HepG2 (cell line): ENCODE data around the gene DAD1. TPM values are rescaled to one million over a fixed set of nuclear protein-coding genes. Genes with fewer than 3 reads are reported as not detected.

Source experiments
- ARID2 ChIP-seq: sonication (generic); formaldehyde crosslinking; IDR thresholded peaks from 2 replicates; pipeline ENCODE4 v1.8.1; 2022; ENCODE audit warnings: mild to moderate bottlenecking, missing genetic modification reagents, borderline replicate concordance
- DBP ChIP-seq: sonication (generic); formaldehyde crosslinking; IDR thresholded peaks from 2 replicates; pipeline ENCODE4 v1.4.0; 2020; ENCODE audit warnings: missing genetic modification reagents; ENCODE audit errors: not compliant biosample characterization
- DNMT1 ChIP-seq: sonication (generic); formaldehyde crosslinking; IDR thresholded peaks from 2 replicates; pipeline ENCODE4 v1.5.1; 2020; ENCODE audit warnings: mild to moderate bottlenecking, missing genetic modification reagents
- ELF1 ChIP-seq: sonication (generic); formaldehyde crosslinking; IDR thresholded peaks from 2 replicates; pipeline ENCODE4 v1.4.0; 2020; ENCODE audit warnings: missing genetic modification reagents
- GABPB1 ChIP-seq: IDR thresholded peaks from 2 replicates; pipeline ENCODE4 v1.6.1; 2016; ENCODE audit warnings: mild to moderate bottlenecking, missing genetic modification reagents, moderate library complexity, missing compliant biosample characterization
- HNRNPL ChIP-seq: fragments of 200-400 bp; formaldehyde crosslinking; IDR thresholded peaks from 2 replicates; pipeline ENCODE4 v1.6.1; 2017; ENCODE audit warnings: mild to moderate bottlenecking, low read depth, low read length
- IKZF5 ChIP-seq: IDR thresholded peaks from 2 replicates; pipeline ENCODE4 v1.6.1; 2018; ENCODE audit warnings: missing genetic modification reagents, mild to moderate bottlenecking, missing compliant biosample characterization
- LBX2 ChIP-seq: sonication (generic); formaldehyde crosslinking; IDR thresholded peaks from 2 replicates; pipeline ENCODE4 v1.5.0; 2020; ENCODE audit warnings: missing genetic modification reagents, mild to moderate bottlenecking, borderline replicate concordance
- MEIS2 ChIP-seq: sonication (generic); formaldehyde crosslinking; IDR thresholded peaks from 2 replicates; pipeline ENCODE4 v1.9.0; 2021; ENCODE audit warnings: mild to moderate bottlenecking, missing genetic modification reagents
- NFIC ChIP-seq: IDR thresholded peaks from 2 replicates; pipeline ENCODE4 v1.6.1; 2012; ENCODE audit warnings: mild to moderate bottlenecking, low read length, inconsistent platforms
- PBX3 ChIP-seq: sonication (generic); formaldehyde crosslinking; IDR thresholded peaks from 2 replicates; pipeline ENCODE4 v1.8.1; 2023; ENCODE audit warnings: missing genetic modification reagents, inconsistent platforms, borderline replicate concordance
- SRY ChIP-seq: sonication (generic); formaldehyde crosslinking; IDR thresholded peaks from 2 replicates; pipeline ENCODE4 v1.8.0; 2022; ENCODE audit warnings: mild to moderate bottlenecking, missing genetic modification reagents
- ZNF138 ChIP-seq: sonication (generic); formaldehyde crosslinking; IDR thresholded peaks from 2 replicates; pipeline ENCODE4 v1.5.0; 2020; ENCODE audit warnings: mild to moderate bottlenecking, low read depth, missing genetic modification reagents
- ZNF232 ChIP-seq: sonication (generic); formaldehyde crosslinking; IDR thresholded peaks from 2 replicates; pipeline ENCODE4 v1.4.0; 2020; ENCODE audit warnings: missing genetic modification reagents, borderline replicate concordance
- ZNF512 ChIP-seq: sonication (generic); formaldehyde crosslinking; IDR thresholded peaks from 2 replicates; pipeline ENCODE4 v1.4.0; 2020; ENCODE audit warnings: mild to moderate bottlenecking, missing genetic modification reagents
- ZNF770 ChIP-seq: sonication (generic); formaldehyde crosslinking; IDR thresholded peaks from 2 replicates; pipeline ENCODE4 v1.5.0; 2020; ENCODE audit warnings: mild to moderate bottlenecking, missing genetic modification reagents
- ZSCAN22 ChIP-seq: sonication (generic); formaldehyde crosslinking; IDR thresholded peaks from 2 replicates; pipeline ENCODE4 v1.4.0; 2020; ENCODE audit warnings: mild to moderate bottlenecking, missing genetic modification reagents
- polyA plus RNA-seq, 8 experiments: library from polyadenylated mRNA; depleted of rRNA in 3 of 8; stranded (reverse) in 7 of 8; unstranded in 1 of 8; fragments of >200 nt; fragmentation: Illumina TruSeq in 4 of 8; extraction: Trizol in 4 of 8; gene quantifications; 2 replicates each; pipeline versions ENCODE4 v1.2.1 to v1.2.3, GENCODE V29; 2011 to 2016; ENCODE audit warnings: low read depth in 4 of 8, missing spikeins in 1 of 8, mixed read lengths in 1 of 8; ENCODE audit not compliant: insufficient read depth in 1 of 8
- total RNA-seq, 5 experiments: library from RNA; depleted of rRNA; stranded (reverse); fragments of >200 nt; fragmentation: Illumina TruSeq; extraction: Trizol; gene quantifications; 2 replicates each; pipeline ENCODE4 v1.2.3, GENCODE V29; 2016; ENCODE audit warnings: low read depth in 1 of 5
- TF ChIP-seq, protein P1 (sequence below): sonication (generic); formaldehyde crosslinking; IDR thresholded peaks from 2 replicates; pipeline ENCODE4 v1.5.0; 2020; ENCODE audit warnings: missing genetic modification reagents
- TF ChIP-seq, protein P2 (sequence below): sonication (generic); formaldehyde crosslinking; IDR thresholded peaks from 2 replicates; pipeline ENCODE4 v1.4.0; 2020; ENCODE audit warnings: missing genetic modification reagents

DAD1 gene
- total and polyA plus RNA-seq, 2 of the 13 experiments (the other 11 are each of a cell fraction or from before 2014, with no cell fraction given), result 558 to 626 TPM

DNA sequence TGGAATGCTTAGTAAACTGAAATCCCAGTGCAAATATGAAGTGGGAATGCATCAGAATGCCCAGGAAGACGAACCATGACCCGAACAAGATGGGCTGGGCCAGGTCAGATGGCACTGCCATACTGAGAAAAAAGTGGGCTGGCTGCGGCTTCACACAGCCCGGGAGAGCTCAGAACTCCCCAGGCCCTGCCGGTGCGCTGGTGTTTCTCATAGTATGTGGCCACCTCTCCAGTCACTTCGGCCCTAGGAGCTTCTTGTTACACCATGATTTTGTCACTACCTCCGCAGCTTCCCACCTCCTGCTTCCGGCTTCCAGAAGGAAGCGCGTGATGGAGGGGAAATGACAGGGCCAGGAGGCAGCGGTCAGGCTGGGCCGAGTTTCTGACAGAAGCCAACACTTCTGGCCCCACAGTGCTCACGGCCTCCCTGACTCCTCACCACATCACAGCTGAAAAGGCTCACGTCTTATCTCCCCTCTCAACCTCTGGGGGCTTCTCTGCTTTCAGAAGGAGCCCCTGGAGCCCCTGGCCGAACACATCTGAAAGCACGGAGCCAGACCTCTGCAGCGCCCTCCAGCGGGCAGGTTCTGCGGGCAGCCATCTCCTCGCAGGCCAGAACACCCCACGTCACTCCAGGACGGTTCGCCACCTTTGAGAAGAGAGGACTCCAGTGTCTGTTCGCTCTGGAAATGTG lies 30.7 kb downstream of the DAD1 start (continued):
- TF ChIP-seq ELF1, result 0 out of 2 replicates have a peak, but pooled peaks have one; percentile 40
- TF ChIP-seq ZNF138 (CRISPR knock-in tag), result no peak
- TF ChIP-seq IKZF5 (CRISPR knock-in tag), result 0 out of 2 replicates have a peak, but pooled peaks have one; percentile 67
- peak; percentile 76; the same call in 1 of the 2 replicates for TF ChIP-seq HNRNPL
- TF ChIP-seq, protein P1, sequence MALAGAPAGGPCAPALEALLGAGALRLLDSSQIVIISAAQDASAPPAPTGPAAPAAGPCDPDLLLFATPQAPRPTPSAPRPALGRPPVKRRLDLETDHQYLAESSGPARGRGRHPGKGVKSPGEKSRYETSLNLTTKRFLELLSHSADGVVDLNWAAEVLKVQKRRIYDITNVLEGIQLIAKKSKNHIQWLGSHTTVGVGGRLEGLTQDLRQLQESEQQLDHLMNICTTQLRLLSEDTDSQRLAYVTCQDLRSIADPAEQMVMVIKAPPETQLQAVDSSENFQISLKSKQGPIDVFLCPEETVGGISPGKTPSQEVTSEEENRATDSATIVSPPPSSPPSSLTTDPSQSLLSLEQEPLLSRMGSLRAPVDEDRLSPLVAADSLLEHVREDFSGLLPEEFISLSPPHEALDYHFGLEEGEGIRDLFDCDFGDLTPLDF (CRISPR knock-in tag), result no peak
- no peak for TF ChIP-seq PBX3 (CRISPR knock-in tag)
- no peak for TF ChIP-seq ZNF770 (CRISPR knock-in tag)
- TF ChIP-seq DNMT1, result no peak
- TF ChIP-seq, protein P2, sequence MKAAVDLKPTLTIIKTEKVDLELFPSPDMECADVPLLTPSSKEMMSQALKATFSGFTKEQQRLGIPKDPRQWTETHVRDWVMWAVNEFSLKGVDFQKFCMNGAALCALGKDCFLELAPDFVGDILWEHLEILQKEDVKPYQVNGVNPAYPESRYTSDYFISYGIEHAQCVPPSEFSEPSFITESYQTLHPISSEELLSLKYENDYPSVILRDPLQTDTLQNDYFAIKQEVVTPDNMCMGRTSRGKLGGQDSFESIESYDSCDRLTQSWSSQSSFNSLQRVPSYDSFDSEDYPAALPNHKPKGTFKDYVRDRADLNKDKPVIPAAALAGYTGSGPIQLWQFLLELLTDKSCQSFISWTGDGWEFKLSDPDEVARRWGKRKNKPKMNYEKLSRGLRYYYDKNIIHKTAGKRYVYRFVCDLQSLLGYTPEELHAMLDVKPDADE (CRISPR knock-in tag), result no peak
- TF ChIP-seq LBX2 (CRISPR knock-in tag), result no peak
- TF ChIP-seq ZSCAN22, result no peak
- TF ChIP-seq DBP (CRISPR knock-in tag), result no peak
- no peak for TF ChIP-seq ARID2
- no peak for TF ChIP-seq NFIC
- 0 out of 2 replicates have a peak, but pooled peaks have one; percentile 61 for TF ChIP-seq ZNF232 (CRISPR knock-in tag)
- peak; percentile 41; the same call in 1 of the 2 replicates for TF ChIP-seq SRY (CRISPR knock-in tag)
- peak; percentile 64 for TF ChIP-seq GABPB1 (CRISPR knock-in tag)
- no peak for TF ChIP-seq ZNF512
- no peak for TF ChIP-seq MEIS2
